Measurements from ENCODE around the gene CWF19L2. TPM values are rescaled to one million over a fixed set of nuclear protein-coding genes. Genes with fewer than 3 reads are reported as not detected.

Gene CWF19L2
- total RNA-seq, 1 experiment from 2014 or later: 18.4 TPM

- Histone ChIP-seq H3T11ph (ENCODE audit: low read length) (no peak overlapping the region), H2BK5ac (ENCODE audit: insufficient read length, low read length) (no peak overlapping the region), H3K27me3 (ENCODE audit: insufficient read depth, low read length) (no peaks in the 10 kb centered on the region), H3K4ac (ENCODE audit: low read depth, low read length) (no peak overlapping the region), H3K14ac (ENCODE audit: insufficient read depth, low read length) (no peak overlapping the region), H4K20me1 (ENCODE audit: control insufficient read depth, insufficient read depth, insufficient read length) (no peaks in the 10 kb centered on the region), H4K5ac (ENCODE audit: insufficient read length, low read depth, low read length) (no peak overlapping the region), H2BK120ac (ENCODE audit: low read depth, low read length, poor library complexity, severe bottlenecking) (no peak overlapping the region), H3K79me2 (ENCODE audit: insufficient read depth, low read length) (no peaks in the 10 kb centered on the region), H2AFZ (ENCODE audit: low read length) (no peak overlapping the region), H3K4me2 (ENCODE audit: insufficient read depth, insufficient read length, low read length) (no peak overlapping the region), H3K56ac (ENCODE audit: insufficient read length, low read depth, low read length) (no peak overlapping the region), H2BK12ac (ENCODE audit: insufficient read length, low read depth, low read length) (no peak overlapping the region), H4K91ac (ENCODE audit: insufficient read length, low read depth, low read length) (no peak overlapping the region), H3K27ac (ENCODE audit: insufficient read length, low read depth, low read length) (no peak overlapping the region), H3K23me2 (ENCODE audit: insufficient read length, low read depth, low read length, poor library complexity, severe bottlenecking) (no peaks in the 10 kb centered on the region), H2AK5ac (ENCODE audit: insufficient read length, low read length) (no peak overlapping the region), H2BK15ac (ENCODE audit: low read depth, low read length) (no peak overlapping the region), H3K18ac (ENCODE audit: insufficient read length, low read depth, low read length) (no peak overlapping the region), H2BK20ac (ENCODE audit: low read depth, low read length, poor library complexity, severe bottlenecking) (no peak overlapping the region), H3K23ac (ENCODE audit: insufficient read length, low read depth, low read length) (no peak overlapping the region), H3K79me1 (ENCODE audit: insufficient read depth, low read depth, low read length, poor library complexity, severe bottlenecking) (no peaks in the 10 kb centered on the region), H3K9ac (ENCODE audit: extremely low read depth, insufficient read length, low read length) (no peak overlapping the region), H3K4me1 (ENCODE audit: insufficient read depth, low read length) (no peaks in the 10 kb centered on the region), H3K9me3 (ENCODE audit: control insufficient read depth, low read depth, low read length) (no peaks in the 10 kb centered on the region), H4K8ac (replicated peaks; ENCODE audit: insufficient read length, low read depth, low read length) (no peak overlapping the region)
- no peak for DNase-seq
- no CpG with 5 or more reads among the region's 1 CpG for WGBS (ENCODE audit: extremely low coverage, insufficient read length, low lambda C conversion rate)
- TF ChIP-seq CTCF (conservative IDR thresholded peaks at IDR 0.05): no peak
- Mint-ChIP-seq H3K9me3 (peaks cover 2 to 5% of the 10 kb centered on the region in 2 experiments; a peak in 3 of 5 replicates), H3K4me1 (no peaks in the 10 kb centered on the region), H3K27me3 (ENCODE audit: low read depth) (no peaks in the 10 kb centered on the region), H3K36me3 (ENCODE audit: insufficient read depth in 1 of 3, low read depth in 3 of 3) (peaks cover 0 to 7% (median 4%) of the 10 kb centered on the region in 3 experiments; a peak in 2 of 7 replicates), H3K4me3 (no peak overlapping the region), H3K27ac (no peak overlapping the region)
Measured at GRCh38 chr11:107494055-107494454, 36.4 kb upstream of the CWF19L2 start.

Data from H9 (cell line).